A673 (cell line): Measurements from ENCODE around the gene KCNQ1.

Experiments used
- CTCF ChIP-seq: fragments of 300-800, 200-600 bp; sonication (generic); conservative IDR thresholded peaks from 2 replicates; pipeline ENCODE4 v1.5.1; 2017; ENCODE audit warnings: low read depth, mild to moderate bottlenecking, antibody characterized with exemption, low read length, moderate library complexity, mixed read lengths
- EZH2 ChIP-seq: fragments of 200-600 bp; sonication (generic); IDR thresholded peaks from 2 replicates; pipeline ENCODE4 v1.6.1; 2017; ENCODE audit warnings: borderline replicate concordance, low read depth, mild to moderate bottlenecking, mixed read lengths, antibody characterized with exemption, low read length; ENCODE audit not compliant: poor library complexity, severe bottlenecking

GRCh38 chr11:2498750-2499149 lies 53.9 kb downstream of the KCNQ1 start:
- TF ChIP-seq CTCF (no peak), EZH2 (no peak)
